Loucy (cell line): Measurements from ENCODE around the gene HSPB9.

ENCODE experiments used
- H2AFZ ChIP-seq: fragments of 200-600 bp; sonication (generic); 2 replicates; pipeline ENCODE4 v1.6.0; 2016; ENCODE audit warnings: antibody characterized with exemption, mild to moderate bottlenecking, low read length, moderate library complexity
- H3F3A ChIP-seq: fragments of 200-600 bp; 2 replicates; pipeline ENCODE4 v1.6.0; 2016; ENCODE audit warnings: antibody characterized with exemption, low read depth, mild to moderate bottlenecking
- H3K27me3 ChIP-seq: fragments of 200-600 bp; sonication (generic); 2 replicates; pipeline ENCODE4 v1.6.1; 2014; ENCODE audit warnings: low read length, mild to moderate bottlenecking; ENCODE audit not compliant: insufficient read depth, poor library complexity, severe bottlenecking
- H3K36me3 ChIP-seq: fragments of 200-600 bp; sonication (generic); 2 replicates; pipeline ENCODE4 v1.6.1; 2016; ENCODE audit warnings: low read length; ENCODE audit not compliant: insufficient read depth
- H3K4me1 ChIP-seq: fragments of 200-600 bp; sonication (generic); 2 replicates; pipeline ENCODE4 v1.5.1; 2014; ENCODE audit warnings: low read length, mild to moderate bottlenecking; ENCODE audit not compliant: insufficient read depth, poor library complexity, severe bottlenecking
- H3K4me2 ChIP-seq: fragments of 200-600 bp; sonication (generic); 2 replicates; pipeline ENCODE4 v1.6.0; 2014; ENCODE audit warnings: antibody characterized with exemption, low read length, low read depth, mild to moderate bottlenecking; ENCODE audit not compliant: poor library complexity, severe bottlenecking
- H3K4me3 ChIP-seq: fragments of 200-600 bp; sonication (generic); 2 replicates; pipeline ENCODE4 v1.5.1; 2014; ENCODE audit warnings: low read length, mild to moderate bottlenecking, mixed read lengths; ENCODE audit not compliant: poor library complexity, severe bottlenecking
- H3K79me2 ChIP-seq: fragments of 200-600 bp; sonication (generic); 2 replicates; pipeline ENCODE4 v1.6.1; 2014; ENCODE audit warnings: low read length; ENCODE audit not compliant: insufficient read depth
- H3K9ac ChIP-seq: fragments of 200-600 bp; sonication (generic); 2 replicates; pipeline ENCODE4 v1.6.0; 2014; ENCODE audit warnings: mild to moderate bottlenecking, low read depth, low read length, moderate library complexity; ENCODE audit not compliant: poor library complexity, severe bottlenecking
- H3K9me2 ChIP-seq: fragments of 200-600 bp; sonication (generic); replicated peaks from 2 replicates; pipeline ENCODE4 v1.6.1; 2016; ENCODE audit warnings: low read depth, low read length, mixed read lengths
- H3K9me3 ChIP-seq: fragments of 200-600 bp; sonication (generic); 2 replicates; pipeline ENCODE4 v1.6.1; 2014; ENCODE audit warnings: mild to moderate bottlenecking, antibody characterized with exemption, low read length, low read depth; ENCODE audit not compliant: insufficient read depth
- H4K20me1 ChIP-seq: fragments of 200-600 bp; sonication (generic); 2 replicates; pipeline ENCODE4 v1.6.0; 2014; ENCODE audit warnings: antibody characterized with exemption, low read length, mild to moderate bottlenecking; ENCODE audit not compliant: insufficient read depth, poor library complexity, severe bottlenecking
- CTCF ChIP-seq: fragments of 200-600 bp; sonication (generic); conservative IDR thresholded peaks from 2 replicates; pipeline ENCODE4 v1.5.1; 2014; ENCODE audit warnings: mild to moderate bottlenecking, antibody characterized with exemption, low read length
- EZH2phosphoT487 ChIP-seq: fragments of 200-600 bp; IDR thresholded peaks from 2 replicates; pipeline ENCODE4 v1.6.1; 2018; ENCODE audit warnings: antibody characterized with exemption, mild to moderate bottlenecking, moderate library complexity, borderline replicate concordance

HSPB9 gene

GRCh38 chr17:42124256-42124655 is 1.7 kb downstream of the HSPB9 start:
- Histone ChIP-seq H3K4me2 (no peak overlapping the region), H3K9me3 (no peaks in the 10 kb centered on the region), H4K20me1 (no peaks in the 10 kb centered on the region), H3K27me3 (no peaks in the 10 kb centered on the region), H3K9me2 (no peaks in the 10 kb centered on the region), H3F3A (no peaks in the 10 kb centered on the region), H2AFZ (no peak overlapping the region), H3K4me3 (no peak overlapping the region), H3K9ac (no peak overlapping the region), H3K36me3 (peaks cover 54% of the 10 kb centered on the region; the same call in 1 of the 2 replicates), H3K79me2 (peaks cover 12% of the 10 kb centered on the region; the same call in 1 of the 2 replicates), H3K4me1 (peaks cover 13% of the 10 kb centered on the region)
- TF ChIP-seq EZH2phosphoT487 (no peak), CTCF (no peak)

GRCh38 chr17:42125565-42125964 is 3.0 kb downstream of the HSPB9 start:
- Histone ChIP-seq H3K4me1 (peaks cover 4% of the 10 kb centered on the region), H3K36me3 (peaks cover 66% of the 10 kb centered on the region; the same call in 1 of the 2 replicates), H3F3A (no peaks in the 10 kb centered on the region), H3K9me3 (no peaks in the 10 kb centered on the region), H3K27me3 (no peaks in the 10 kb centered on the region), H3K4me2 (no peak overlapping the region), H3K9ac (no peak overlapping the region), H4K20me1 (no peaks in the 10 kb centered on the region), H3K4me3 (no peak overlapping the region), H3K9me2 (no peaks in the 10 kb centered on the region), H3K79me2 (peaks cover 4% of the 10 kb centered on the region; the same call in 1 of the 2 replicates), H2AFZ (no peak overlapping the region)
- no peak for TF ChIP-seq CTCF
- TF ChIP-seq EZH2phosphoT487 = no peak

- Histone ChIP-seq H4K20me1 (no peaks in the 10 kb centered on the region), H3K4me3 (no peak overlapping the region), H3K9ac (no peak overlapping the region), H3K79me2 (peaks cover 15% of the 10 kb centered on the region), H3K4me2 (no peak overlapping the region), H3K9me3 (no peaks in the 10 kb centered on the region), H3K4me1 (peaks cover 7% of the 10 kb centered on the region), H3K36me3 (peaks cover 70% of the 10 kb centered on the region; the same call in 1 of the 2 replicates), H3K27me3 (no peaks in the 10 kb centered on the region), H2AFZ (no peak overlapping the region), H3K9me2 (no peaks in the 10 kb centered on the region), H3F3A (no peaks in the 10 kb centered on the region)
- TF ChIP-seq EZH2phosphoT487 (no peak), CTCF (no peak)
These were observed 4.2 kb downstream of the HSPB9 start for GRCh38 chr17:42126836-42127235.
